Loucy (cell line): ENCODE measurements around the gene DMGDH.
"Not testable (repeated sequence)": the region's sequence is repeated elsewhere in the genome, so short reads cannot be mapped to it uniquely, and the experiment has no call there.

Source experiments
- H2AFZ ChIP-seq: fragments of 200-600 bp; sonication (generic); 2 replicates; pipeline ENCODE4 v1.6.0; 2016; ENCODE audit warnings: antibody characterized with exemption, mild to moderate bottlenecking, low read length, moderate library complexity
- H3F3A ChIP-seq: fragments of 200-600 bp; 2 replicates; pipeline ENCODE4 v1.6.0; 2016; ENCODE audit warnings: antibody characterized with exemption, low read depth, mild to moderate bottlenecking
- H3K27me3 ChIP-seq: fragments of 200-600 bp; sonication (generic); 2 replicates; pipeline ENCODE4 v1.6.1; 2014; ENCODE audit warnings: low read length, mild to moderate bottlenecking; ENCODE audit not compliant: insufficient read depth, poor library complexity, severe bottlenecking
- H3K36me3 ChIP-seq: fragments of 200-600 bp; sonication (generic); 2 replicates; pipeline ENCODE4 v1.6.1; 2016; ENCODE audit warnings: low read length; ENCODE audit not compliant: insufficient read depth
- H3K4me1 ChIP-seq: fragments of 200-600 bp; sonication (generic); 2 replicates; pipeline ENCODE4 v1.5.1; 2014; ENCODE audit warnings: low read length, mild to moderate bottlenecking; ENCODE audit not compliant: insufficient read depth, poor library complexity, severe bottlenecking
- H3K4me2 ChIP-seq: fragments of 200-600 bp; sonication (generic); 2 replicates; pipeline ENCODE4 v1.6.0; 2014; ENCODE audit warnings: antibody characterized with exemption, low read length, low read depth, mild to moderate bottlenecking; ENCODE audit not compliant: poor library complexity, severe bottlenecking
- H3K4me3 ChIP-seq: fragments of 200-600 bp; sonication (generic); 2 replicates; pipeline ENCODE4 v1.5.1; 2014; ENCODE audit warnings: low read length, mild to moderate bottlenecking, mixed read lengths; ENCODE audit not compliant: poor library complexity, severe bottlenecking
- H3K79me2 ChIP-seq: fragments of 200-600 bp; sonication (generic); 2 replicates; pipeline ENCODE4 v1.6.1; 2014; ENCODE audit warnings: low read length; ENCODE audit not compliant: insufficient read depth
- H3K9ac ChIP-seq: fragments of 200-600 bp; sonication (generic); 2 replicates; pipeline ENCODE4 v1.6.0; 2014; ENCODE audit warnings: mild to moderate bottlenecking, low read depth, low read length, moderate library complexity; ENCODE audit not compliant: poor library complexity, severe bottlenecking
- H3K9me2 ChIP-seq: fragments of 200-600 bp; sonication (generic); replicated peaks from 2 replicates; pipeline ENCODE4 v1.6.1; 2016; ENCODE audit warnings: low read depth, low read length, mixed read lengths
- H3K9me3 ChIP-seq: fragments of 200-600 bp; sonication (generic); 2 replicates; pipeline ENCODE4 v1.6.1; 2014; ENCODE audit warnings: mild to moderate bottlenecking, antibody characterized with exemption, low read length, low read depth; ENCODE audit not compliant: insufficient read depth
- H4K20me1 ChIP-seq: fragments of 200-600 bp; sonication (generic); 2 replicates; pipeline ENCODE4 v1.6.0; 2014; ENCODE audit warnings: antibody characterized with exemption, low read length, mild to moderate bottlenecking; ENCODE audit not compliant: insufficient read depth, poor library complexity, severe bottlenecking
- EZH2phosphoT487 ChIP-seq: fragments of 200-600 bp; IDR thresholded peaks from 2 replicates; pipeline ENCODE4 v1.6.1; 2018; ENCODE audit warnings: antibody characterized with exemption, mild to moderate bottlenecking, moderate library complexity, borderline replicate concordance
- TF ChIP-seq, protein P1 (sequence below): fragments of 200-600 bp; sonication (generic); conservative IDR thresholded peaks from 2 replicates; pipeline ENCODE4 v1.5.1; 2014; ENCODE audit warnings: mild to moderate bottlenecking, antibody characterized with exemption, low read length

DMGDH gene

DNA sequence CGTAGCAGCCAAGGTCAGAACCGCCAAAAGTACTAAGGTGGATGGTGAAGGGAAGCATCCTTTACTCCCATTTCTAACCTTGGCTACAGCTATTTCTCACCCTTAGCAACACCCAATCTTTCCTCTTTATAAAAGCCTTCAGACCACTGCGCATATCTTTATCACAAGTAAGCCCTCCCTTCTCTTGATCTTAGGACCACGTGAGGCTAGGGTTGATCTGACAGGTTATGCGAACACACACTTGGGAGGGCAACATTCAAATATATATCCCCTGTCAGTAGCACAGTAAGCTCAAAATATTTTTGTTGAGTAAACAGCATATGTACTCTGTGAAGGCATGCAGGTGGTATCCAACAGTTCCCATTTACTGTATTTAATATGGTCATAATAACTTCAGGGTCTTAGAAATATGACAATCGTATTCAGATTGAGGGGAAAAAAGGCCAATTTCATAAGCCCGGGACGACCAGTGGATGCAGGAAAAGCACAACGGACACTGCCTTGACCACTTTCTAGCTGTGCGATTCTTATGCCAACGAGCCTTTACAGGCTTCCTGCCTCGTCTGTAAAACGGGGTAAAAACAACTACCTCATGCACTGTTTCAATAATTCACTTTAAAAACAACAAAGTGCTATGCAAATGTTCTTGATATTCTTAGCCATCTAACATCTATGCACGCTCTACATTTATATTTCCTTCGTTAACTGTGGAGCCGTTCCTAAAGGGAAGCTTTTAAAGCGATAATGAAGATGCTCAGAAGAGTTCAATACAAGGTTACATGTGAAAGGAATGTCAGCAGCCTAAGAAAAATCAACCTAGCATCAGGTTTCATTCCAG lies 85.7 kb downstream of the DMGDH start:
- Histone ChIP-seq H3F3A (no peaks in the 10 kb centered on the region), H3K9ac (peak overlapping the region; percentile 75), H3K4me1 (peaks cover 35% of the 10 kb centered on the region), H3K4me3 (peak overlapping the region; percentile 74), H3K36me3 (no peaks in the 10 kb centered on the region), H3K79me2 (peaks cover 21% of the 10 kb centered on the region; the same call in 1 of the 2 replicates), H2AFZ (peak overlapping the region; percentile 86), H4K20me1 (no peaks in the 10 kb centered on the region), H3K9me3 (no peaks in the 10 kb centered on the region), H3K27me3 (no peaks in the 10 kb centered on the region), H3K4me2 (peak overlapping the region; percentile 74), H3K9me2 (no peaks in the 10 kb centered on the region)
- TF ChIP-seq EZH2phosphoT487 = no peak
- TF ChIP-seq, protein P1, sequence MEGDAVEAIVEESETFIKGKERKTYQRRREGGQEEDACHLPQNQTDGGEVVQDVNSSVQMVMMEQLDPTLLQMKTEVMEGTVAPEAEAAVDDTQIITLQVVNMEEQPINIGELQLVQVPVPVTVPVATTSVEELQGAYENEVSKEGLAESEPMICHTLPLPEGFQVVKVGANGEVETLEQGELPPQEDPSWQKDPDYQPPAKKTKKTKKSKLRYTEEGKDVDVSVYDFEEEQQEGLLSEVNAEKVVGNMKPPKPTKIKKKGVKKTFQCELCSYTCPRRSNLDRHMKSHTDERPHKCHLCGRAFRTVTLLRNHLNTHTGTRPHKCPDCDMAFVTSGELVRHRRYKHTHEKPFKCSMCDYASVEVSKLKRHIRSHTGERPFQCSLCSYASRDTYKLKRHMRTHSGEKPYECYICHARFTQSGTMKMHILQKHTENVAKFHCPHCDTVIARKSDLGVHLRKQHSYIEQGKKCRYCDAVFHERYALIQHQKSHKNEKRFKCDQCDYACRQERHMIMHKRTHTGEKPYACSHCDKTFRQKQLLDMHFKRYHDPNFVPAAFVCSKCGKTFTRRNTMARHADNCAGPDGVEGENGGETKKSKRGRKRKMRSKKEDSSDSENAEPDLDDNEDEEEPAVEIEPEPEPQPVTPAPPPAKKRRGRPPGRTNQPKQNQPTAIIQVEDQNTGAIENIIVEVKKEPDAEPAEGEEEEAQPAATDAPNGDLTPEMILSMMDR = no peak

DNA sequence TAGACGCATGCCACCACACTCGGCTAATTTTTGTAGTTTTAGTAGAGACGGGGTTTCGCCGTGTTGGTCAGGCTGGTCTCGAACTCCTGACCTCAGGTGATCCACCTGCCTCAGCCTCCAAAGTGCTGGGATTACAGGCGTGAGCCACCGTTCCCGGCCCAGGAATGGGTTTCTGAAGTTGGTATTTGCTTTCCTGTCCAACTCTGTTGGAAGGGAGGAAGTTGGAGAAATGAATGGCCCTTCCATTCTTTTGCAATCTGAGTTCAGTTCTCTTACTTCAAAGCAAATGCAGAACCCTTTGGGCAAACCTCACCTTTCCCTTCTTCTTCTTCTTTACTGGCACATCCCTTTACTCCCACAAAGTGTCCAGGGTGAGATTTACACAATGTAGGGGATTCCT lies 86.3 kb downstream of the DMGDH start:
- H3K9ac ChIP-seq = peak overlapping the region; percentile 75

DNA sequence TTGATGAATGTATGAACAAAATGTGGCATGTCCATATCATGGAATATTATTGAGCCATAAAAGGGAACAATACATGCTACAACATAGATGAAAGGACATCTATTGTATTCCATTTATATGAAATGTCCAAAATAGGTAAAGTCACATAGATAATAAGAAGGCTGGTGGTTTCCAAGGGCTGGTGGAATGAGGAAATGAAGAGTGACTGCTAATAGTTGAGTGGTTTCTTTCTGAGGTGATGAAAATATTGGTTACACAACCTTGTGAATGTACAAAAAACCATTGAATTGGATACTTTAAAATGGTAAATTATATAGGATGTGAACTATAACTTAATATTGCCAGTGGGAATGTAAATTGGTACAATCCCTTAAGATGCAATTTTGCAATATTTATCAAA lies 89.6 kb downstream of the DMGDH start:
- Histone ChIP-seq H3K79me2 (peaks cover 21% of the 10 kb centered on the region; the same call in 1 of the 2 replicates), H3K4me2 (no peak overlapping the region), H3K4me3 (no peak overlapping the region), H3K4me1 (peaks cover 22% of the 10 kb centered on the region), H3K27me3 (no peaks in the 10 kb centered on the region), H3K9me3 (no peaks in the 10 kb centered on the region), H3K36me3 (no peaks in the 10 kb centered on the region), H4K20me1 (no peaks in the 10 kb centered on the region), H2AFZ (no peak overlapping the region), H3K9ac (no peak overlapping the region), H3F3A (no peaks in the 10 kb centered on the region), H3K9me2 (no peaks in the 10 kb centered on the region)
- TF ChIP-seq, protein P1 = no peak
- TF ChIP-seq EZH2phosphoT487 = no peak

More for the DNA sequence above, 86.3 kb downstream of the DMGDH start:
- not testable (repeated sequence) for H3K27me3 ChIP-seq, H3K36me3 ChIP-seq, H4K20me1 ChIP-seq, H3K9me2 ChIP-seq, H3K9me3 ChIP-seq, H3F3A ChIP-seq
- Histone ChIP-seq H3K4me3 (peak overlapping the region; percentile 74), H3K79me2 (peaks cover 21% of the 10 kb centered on the region; the same call in 1 of the 2 replicates), H3K4me1 (peaks cover 35% of the 10 kb centered on the region), H2AFZ (peak overlapping the region; percentile 86), H3K4me2 (peak overlapping the region; percentile 74)
